ENCODE data around the gene ZNF362.

The ZNF362 gene

DNA sequence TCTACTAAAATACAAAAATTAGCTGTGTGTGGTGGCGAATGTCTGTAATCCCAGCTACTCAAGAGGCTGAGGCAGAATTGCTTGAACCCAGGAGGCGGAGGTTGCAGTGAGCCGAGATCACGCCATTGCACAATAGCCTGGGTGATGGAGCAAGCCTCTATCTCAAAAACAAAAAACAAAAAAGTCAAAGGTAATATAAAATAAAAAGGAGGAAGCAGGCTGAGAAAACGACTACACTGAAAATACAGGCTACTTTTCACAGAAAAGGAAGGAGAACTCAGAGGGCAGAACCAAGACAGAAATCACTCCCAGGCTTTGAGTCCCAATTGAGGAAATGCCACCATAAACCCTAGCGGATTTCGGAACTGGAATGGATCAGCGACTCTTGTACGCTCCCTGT lies 70.5 kb downstream of the ZNF362 start:
- no peak for TF ChIP-seq CTCF (conservative IDR thresholded peaks at IDR 0.05; ENCODE audit: low read depth, low read length)

DNA sequence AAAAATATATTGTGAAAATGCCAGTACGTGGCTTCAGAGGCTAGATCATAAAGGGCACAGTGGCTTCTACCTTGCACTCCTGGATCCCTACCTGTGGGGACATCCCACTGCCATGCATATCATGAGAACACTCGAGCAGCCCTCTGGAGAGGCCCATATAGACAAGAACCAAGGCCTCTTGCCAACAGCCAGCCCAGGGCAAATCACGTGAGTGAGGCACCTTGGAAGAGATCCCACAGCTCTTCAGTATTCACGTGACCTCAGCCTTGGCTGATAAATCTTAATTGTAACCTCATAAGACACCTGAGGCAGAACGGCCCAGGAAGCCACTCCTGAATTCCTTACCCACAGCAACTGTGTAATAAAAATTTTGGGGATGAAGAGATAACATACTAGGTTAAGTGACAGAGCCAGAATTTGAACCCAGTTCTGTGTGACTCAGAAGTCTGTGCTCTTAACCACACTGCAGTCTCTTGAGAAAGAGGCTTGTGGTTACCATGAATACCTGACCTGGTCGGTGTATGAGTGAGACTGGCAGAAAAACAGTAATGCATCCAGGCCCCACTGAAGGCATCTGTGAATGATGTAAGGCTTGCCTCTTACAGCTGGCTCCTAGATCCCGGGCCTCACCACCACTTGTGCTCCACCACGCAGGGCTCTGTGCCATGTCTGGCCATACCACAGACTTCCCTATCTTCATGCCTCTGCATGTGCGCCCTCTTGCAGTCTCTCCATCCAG lies 71.5 kb downstream of the ZNF362 start:
- H3K4me3 ChIP-seq (ENCODE audit: low read length): no peak overlapping the region
- TF ChIP-seq CTCF (conservative IDR thresholded peaks at IDR 0.05; ENCODE audit: low read depth, low read length): no peak
- DNase-seq (ENCODE audit: low read depth): peak; percentile 62

More for the DNA sequence above, 70.5 kb downstream of the ZNF362 start:
- H3K4me3 ChIP-seq (ENCODE audit: low read length): no peak overlapping the region
- no peak for DNase-seq (ENCODE audit: low read depth)

DNA sequence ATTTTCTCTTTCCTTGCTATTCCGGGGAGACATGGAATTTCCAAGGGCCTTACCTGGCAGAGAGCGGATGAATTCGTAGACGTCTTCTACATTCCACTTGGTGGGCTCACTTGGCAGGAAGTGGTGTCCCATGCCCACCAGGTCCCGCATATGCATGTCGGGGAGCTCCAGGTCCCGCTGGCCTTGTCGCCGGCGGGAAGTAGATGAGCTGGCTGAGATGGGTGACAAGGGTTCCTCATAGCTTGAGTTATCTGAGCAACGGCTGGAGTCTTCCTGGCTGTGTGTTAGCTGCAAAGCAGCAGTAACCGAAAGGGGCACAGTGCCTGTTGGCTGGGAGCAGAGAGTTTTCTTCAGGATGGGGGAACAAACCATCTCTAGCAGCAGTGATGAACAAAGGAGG lies 72.5 kb downstream of the ZNF362 start:
- H3K4me3 ChIP-seq (ENCODE audit: low read length): no peak overlapping the region
- no peak for TF ChIP-seq CTCF (conservative IDR thresholded peaks at IDR 0.05; ENCODE audit: low read depth, low read length)
- no peak for DNase-seq (ENCODE audit: low read depth)

- no peak for DNase-seq (ENCODE audit: low read depth)
- H3K4me3 ChIP-seq (ENCODE audit: low read length): no peak overlapping the region
- TF ChIP-seq CTCF (conservative IDR thresholded peaks at IDR 0.05; ENCODE audit: low read depth, low read length): no peak
These were observed 73.5 kb downstream of the ZNF362 start for GRCh38 chr1:33329600-33330305.

GRCh38 chr1:33330361-33330890 lies 74.1 kb downstream of the ZNF362 start:
- H3K4me3 ChIP-seq (ENCODE audit: low read length): no peak overlapping the region
- no peak for TF ChIP-seq CTCF (conservative IDR thresholded peaks at IDR 0.05; ENCODE audit: low read depth, low read length)
- DNase-seq (ENCODE audit: low read depth): no peak

DNA sequence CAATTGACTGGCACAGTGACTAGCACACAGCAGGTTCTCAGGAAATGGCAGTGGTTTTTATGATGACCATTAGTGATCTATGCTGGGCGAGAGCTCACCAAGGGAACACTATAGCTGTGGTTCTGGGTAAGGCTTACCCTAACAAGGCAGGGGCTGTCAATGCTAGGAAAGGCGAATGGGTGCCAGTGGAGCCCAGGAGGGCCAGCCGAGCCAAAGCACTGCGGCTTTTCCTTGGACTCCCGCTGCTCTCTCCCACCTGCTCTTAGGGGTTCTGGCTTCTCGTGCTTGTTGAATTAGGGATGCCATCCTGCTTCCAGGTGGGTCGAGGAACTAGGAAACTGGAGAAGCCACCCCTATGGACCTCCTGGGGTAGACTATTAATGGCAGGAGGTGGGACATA lies 74.6 kb downstream of the ZNF362 start:
- DNase-seq (ENCODE audit: low read depth): no peak
- TF ChIP-seq CTCF (conservative IDR thresholded peaks at IDR 0.05; ENCODE audit: low read depth, low read length): no peak

More for the DNA sequence above, 74.6 kb downstream of the ZNF362 start:
- H3K4me3 ChIP-seq (ENCODE audit: low read length): no peak overlapping the region
